H1 (cell line): ENCODE data around the gene MILR1. TPM values are rescaled to one million over a fixed set of nuclear protein-coding genes. Genes with fewer than 3 reads are reported as not detected.

ENCODE experiments used
- CTCF ChIA-PET: fragments of 300-600 bp; sonication (Branson Sonifier 250); formaldehyde crosslinking; loops from one replicate; lab custom pipeline; 2021; ENCODE audit not compliant: partially characterized antibody; lab: Charles Lee
- POLR2A ChIA-PET: fragments of 300-600 bp; sonication (Branson Sonifier 250); formaldehyde crosslinking; loops from one replicate; lab custom pipeline; 2021; ENCODE audit warnings: inconsistent platforms; ENCODE audit not compliant: partially characterized antibody; lab: Charles Lee
- DNase-seq, 2 experiments: peaks; one replicate each; pipeline versions ENCODE4 v3.0.0 to v3.0.0-alpha.2; 2010 to 2022; ENCODE audit warnings: low spot score in 2 of 2, low read depth in 1 of 2, mixed read lengths in 1 of 2
- FAIRE-seq: peaks from 2 replicates; lab custom pipeline; 2011; peaks lifted over from hg19 to GRCh38; lab: Jason Lieb, UNC
- H2AFZ ChIP-seq: 2 replicates; pipeline ENCODE4 v1.8.1; 2012; ENCODE audit warnings: low read length, inconsistent platforms
- H2AK5ac ChIP-seq: 2 replicates; pipeline ENCODE4 v1.6.1; 2013; ENCODE audit warnings: low read depth, low read length
- H2BK120ac ChIP-seq: replicated peaks from 2 replicates; pipeline ENCODE3; 2013; ENCODE audit warnings: low read depth, low read length, inconsistent platforms
- H2BK12ac ChIP-seq: 2 replicates; pipeline ENCODE4 v1.6.1; 2013; ENCODE audit warnings: low read depth, low read length
- H2BK15ac ChIP-seq: 2 replicates; pipeline ENCODE4 v1.6.1; 2013; ENCODE audit warnings: low read length
- H2BK20ac ChIP-seq: 2 replicates; pipeline ENCODE4 v1.6.1; 2013; ENCODE audit warnings: low read length
- H2BK5ac ChIP-seq: 2 replicates; pipeline ENCODE4 v1.6.1; 2013; ENCODE audit warnings: low read depth, low read length
- H3K14ac ChIP-seq: 2 replicates; pipeline ENCODE4 v1.6.1; 2013; ENCODE audit warnings: inconsistent platforms; ENCODE audit not compliant: insufficient read length
- H3K18ac ChIP-seq: 2 replicates; pipeline ENCODE4 v1.6.1; 2013; ENCODE audit warnings: low read length; ENCODE audit errors: extremely low read depth
- H3K23ac ChIP-seq: 2 replicates; pipeline ENCODE4 v1.6.1; 2013; ENCODE audit warnings: inconsistent platforms; ENCODE audit not compliant: insufficient read length
- H3K23me2 ChIP-seq: 2 replicates; pipeline ENCODE4 v1.6.1; 2013; ENCODE audit warnings: low read depth, low read length
- H3K27ac ChIP-seq: 2 replicates; pipeline ENCODE4 v1.6.1; 2011; ENCODE audit warnings: low read depth, low read length, inconsistent platforms
- H3K27me3 ChIP-seq, 4 experiments: replicated peaks in 1 of 4; 1 replicate in 1 of 4; 2 replicates in 3 of 4; pipeline versions ENCODE4 v1.6.1 to v1.8.1; 2011 to 2013; ENCODE audit warnings: low read length in 3 of 4, mild to moderate bottlenecking in 3 of 4, inconsistent platforms in 2 of 4, mixed read lengths in 2 of 4, moderate library complexity in 1 of 4; ENCODE audit not compliant: control insufficient read depth in 3 of 4, insufficient read depth in 3 of 4; ENCODE audit errors: extremely low read depth in 1 of 4
- H3K36me3 ChIP-seq, 4 experiments: 2 replicates each; pipeline versions ENCODE4 v1.6.1 to v1.8.1; 2011 to 2013; ENCODE audit warnings: mild to moderate bottlenecking in 4 of 4, low read length in 3 of 4, moderate library complexity in 2 of 4, control low read depth in 1 of 4, inconsistent platforms in 1 of 4; ENCODE audit not compliant: insufficient read depth in 4 of 4, control insufficient read depth in 2 of 4
- H3K4ac ChIP-seq: replicated peaks from 2 replicates; pipeline ENCODE3; 2013; ENCODE audit warnings: low read length, low read depth, mixed read lengths, inconsistent platforms; ENCODE audit not compliant: insufficient read length
- H3K4me1 ChIP-seq, 4 experiments: replicated peaks in 1 of 4; 1 replicate in 1 of 4; 2 replicates in 3 of 4; pipeline versions ENCODE4 v1.6.1 to v1.8.1; 2011 to 2013; ENCODE audit warnings: low read length in 3 of 4, inconsistent platforms in 2 of 4, mixed read lengths in 1 of 4; ENCODE audit not compliant: insufficient read depth in 4 of 4, control insufficient read depth in 3 of 4
- H3K4me2 ChIP-seq, 2 experiments: 2 replicates each; pipeline versions ENCODE4 v1.6.1 to v1.8.1; 2011 to 2013; ENCODE audit warnings: low read depth in 2 of 2, low read length in 2 of 2, control low read depth in 1 of 2, inconsistent platforms in 1 of 2, mild to moderate bottlenecking in 1 of 2; ENCODE audit not compliant: insufficient read depth in 1 of 2
- H3K4me3 ChIP-seq, 4 experiments: fragments of 200-600, 300-600 bp in 1 of 4; sonication (generic), shearing (Covaris generic), sonication (Bioruptor Twin) in 1 of 4; 2 replicates each; pipeline versions ENCODE4 v1.5.1 to v1.8.1; 2011 to 2016; ENCODE audit warnings: low read length in 4 of 4, low read depth in 3 of 4, control low read depth in 2 of 4, inconsistent platforms in 2 of 4, mild to moderate bottlenecking in 2 of 4, mixed read lengths in 1 of 4, moderate library complexity in 1 of 4; ENCODE audit not compliant: insufficient read depth in 2 of 4; ENCODE audit errors: extremely low read depth in 1 of 4
- H3K56ac ChIP-seq: replicated peaks from 2 replicates; pipeline ENCODE3; 2013; ENCODE audit warnings: low read depth, mild to moderate bottlenecking, mixed read lengths, low read length, inconsistent platforms; ENCODE audit not compliant: insufficient read length
- H3K79me1 ChIP-seq: 2 replicates; pipeline ENCODE4 v1.6.1; 2013; ENCODE audit warnings: low read depth, low read length, control low read depth
- H3K79me2 ChIP-seq, 2 experiments: 2 replicates each; pipeline versions ENCODE4 v1.6.1 to v1.8.1; 2012 to 2013; ENCODE audit warnings: low read length in 2 of 2, mild to moderate bottlenecking in 2 of 2, inconsistent platforms in 1 of 2; ENCODE audit not compliant: insufficient read depth in 2 of 2, control insufficient read depth in 1 of 2
- H3K9ac ChIP-seq, 4 experiments: replicated peaks in 1 of 4; 1 replicate in 1 of 4; 2 replicates in 3 of 4; pipeline versions ENCODE4 v1.6.1 to v1.8.1; 2011 to 2013; ENCODE audit warnings: low read depth in 3 of 4, low read length in 3 of 4, control low read depth in 2 of 4, mild to moderate bottlenecking in 2 of 4, moderate library complexity in 2 of 4, inconsistent platforms in 1 of 4; ENCODE audit errors: extremely low read depth in 1 of 4
- H3K9me3 ChIP-seq, 2 experiments: 2 replicates each; pipeline versions ENCODE4 v1.6.1 to v1.8.1; 2012 to 2013; ENCODE audit warnings: mild to moderate bottlenecking in 2 of 2, moderate library complexity in 2 of 2, control low read depth in 1 of 2, inconsistent platforms in 1 of 2, low read depth in 1 of 2, low read length in 1 of 2, mixed read lengths in 1 of 2; ENCODE audit not compliant: insufficient read depth in 2 of 2
- H4K20me1 ChIP-seq, 2 experiments: replicated peaks in 1 of 2; 2 replicates each; pipeline versions ENCODE3 to v1.8.1; 2011 to 2013; ENCODE audit warnings: inconsistent platforms in 2 of 2, low read length in 2 of 2, mild to moderate bottlenecking in 1 of 2; ENCODE audit not compliant: insufficient read depth in 2 of 2, control insufficient read depth in 1 of 2
- H4K5ac ChIP-seq: 2 replicates; pipeline ENCODE4 v1.6.1; 2013; ENCODE audit warnings: low read length, low read depth, mixed read lengths, inconsistent platforms; ENCODE audit not compliant: insufficient read length
- H4K8ac ChIP-seq: 2 replicates; pipeline ENCODE4 v1.8.0; 2013; ENCODE audit warnings: mild to moderate bottlenecking, moderate library complexity, low read length, inconsistent platforms; ENCODE audit not compliant: insufficient read depth; ENCODE audit errors: extremely low read depth
- H4K91ac ChIP-seq: replicated peaks from 2 replicates; pipeline ENCODE3; 2013; ENCODE audit warnings: low read length, mixed read lengths, inconsistent platforms; ENCODE audit not compliant: insufficient read length
- ASH2L ChIP-seq: fragments of 200-600, 300-600 bp; sonication (generic); IDR thresholded peaks from one replicate; pipeline ENCODE4 v1.7.1; 2017; ENCODE audit warnings: low read length
- CBX8 ChIP-seq: fragments of 300-800, 300-1000 bp; sonication (generic); IDR thresholded peaks from 2 replicates; pipeline ENCODE4 v1.7.1; 2016; ENCODE audit warnings: low read depth, low read length, borderline replicate concordance
- CREB1 ChIP-seq: IDR thresholded peaks from 2 replicates; pipeline ENCODE4 v1.6.1; 2012; ENCODE audit warnings: inconsistent platforms
- CTBP2 ChIP-seq: IDR thresholded peaks from 2 replicates; pipeline ENCODE4 v1.7.0; 2011; ENCODE audit warnings: borderline replicate concordance, mild to moderate bottlenecking, moderate library complexity, mixed read lengths, low read length; ENCODE audit not compliant: insufficient read depth, insufficient read length
- NRF1 ChIP-seq: IDR thresholded peaks from 2 replicates; pipeline ENCODE4 v1.6.1; 2011; ENCODE audit warnings: mild to moderate bottlenecking, low read depth, low read length, improper control_type of control experiment
- POLR2A ChIP-seq, 2 experiments: IDR thresholded peaks; 1 replicate in 1 of 2; 2 replicates in 1 of 2; pipeline ENCODE4 v1.6.1; 2011; ENCODE audit warnings: low read depth in 2 of 2, low read length in 2 of 2, mild to moderate bottlenecking in 2 of 2; ENCODE audit errors: control extremely low read depth in 1 of 2
- SP1 ChIP-seq: IDR thresholded peaks from 2 replicates; pipeline ENCODE4 v1.6.1; 2011; ENCODE audit warnings: low read depth, low read length
- SP2 ChIP-seq: IDR thresholded peaks from 2 replicates; pipeline ENCODE4 v1.6.1; 2012; ENCODE audit warnings: mild to moderate bottlenecking, low read length, inconsistent platforms
- SP4 ChIP-seq: IDR thresholded peaks from 2 replicates; pipeline ENCODE4 v1.6.1; 2012; ENCODE audit warnings: low read length, inconsistent platforms
- SRF ChIP-seq: IDR thresholded peaks from 2 replicates; pipeline ENCODE4 v1.6.1; 2011; ENCODE audit warnings: mild to moderate bottlenecking, low read depth, low read length, moderate library complexity
- SUZ12 ChIP-seq: fragments of 200-600 bp; sonication (generic); IDR thresholded peaks from 2 replicates; pipeline ENCODE4 v1.6.1; 2012; ENCODE audit warnings: mild to moderate bottlenecking, inconsistent platforms, low read length, moderate library complexity, mixed read lengths
- TEAD4 ChIP-seq: IDR thresholded peaks from 2 replicates; pipeline ENCODE4 v1.6.1; 2012; ENCODE audit warnings: low read depth, low read length, inconsistent platforms, mixed read lengths
- WGBS, 2 experiments: shearing (Covaris generic) in 1 of 2; methylation state at CpG; one replicate each; pipeline versions ENCODE4 v1.1.6 to v1.1.7; 2013 to 2015; ENCODE audit warnings: low lambda C conversion rate in 2 of 2, mixed read lengths in 2 of 2, inconsistent platforms in 1 of 2, low coverage in 1 of 2, missing lambda C conversion rate in 1 of 2; ENCODE audit not compliant: insufficient replicate concordance in 2 of 2, insufficient coverage in 1 of 2, insufficient read length in 1 of 2; ENCODE audit errors: extremely low coverage in 1 of 2, missing lambda C conversion rate in 1 of 2; 5-methylcytosine and 5-hydroxymethylcytosine counted together
- polyA plus RNA-seq, 7 experiments: library from polyadenylated mRNA; depleted of rRNA in 3 of 7; stranded (reverse) in 5 of 7; unstranded in 2 of 7; fragments of >200 nt in 5 of 7; fragments of 200-250 nt in 2 of 7; gene quantifications; 1 replicate in 5 of 7; 2 replicates in 1 of 7; 4 replicates in 1 of 7; pipeline versions ENCODE4 v1.2.1 to v1.2.3, GENCODE V29; 2011 to 2013; ENCODE audit warnings: missing spikeins in 2 of 7, mixed read lengths in 2 of 7
- total RNA-seq: library from RNA; stranded (reverse); fragmentation: NEBNext Ultra II Directional; extraction: Animal tissue kit (Norgen Biotek cat#: 25700); gene quantifications from 2 replicates; pipeline ENCODE4 v1.2.1, GENCODE V29; 2021
- TF ChIP-seq, protein P1 (sequence below): IDR thresholded peaks from 2 replicates; pipeline ENCODE4 v1.6.1; 2012; ENCODE audit warnings: inconsistent platforms

The MILR1 gene
- total and polyA plus RNA-seq, 2 of the 8 experiments (the other 6 are each of a cell fraction or from before 2014, with no cell fraction given) = not detected

GRCh38 chr17:64470625-64471024, 21.7 kb downstream of the MILR1 start:
- POLR2A ChIA-PET = interaction anchor here (0.8 to 1.4 kb wide), 2 partner anchors 12 to 13 kb away, joined by 3 read pairs; no protein-coding TSS in a partner anchor

More at GRCh38 chr17:64470625-64471024, 21.7 kb downstream of the MILR1 start:
- H3K23ac ChIP-seq = no peak overlapping the region
- no peak overlapping the region for H2AK5ac ChIP-seq
- H3K23me2 ChIP-seq = no peaks in the 10 kb centered on the region
- no peak overlapping the region for H3K4me2 ChIP-seq
- no peaks in the 10 kb centered on the region for H3K9me3 ChIP-seq
- TF ChIP-seq ASH2L (no peak), SRF (no peak), SUZ12 (no peak), NRF1 (no peak), SP4 (no peak), CBX8 (no peak), SP1 (no peak), POLR2A (IDR thresholded peaks at IDR 0.05; ENCODE audit: control extremely low read depth in 1 of 2, low read depth in 2 of 2, low read length in 2 of 2) (no peak), CREB1 (no peak), SP2 (no peak), TEAD4 (no peak), CTBP2 (no peak)
- TF ChIP-seq, protein P1, sequence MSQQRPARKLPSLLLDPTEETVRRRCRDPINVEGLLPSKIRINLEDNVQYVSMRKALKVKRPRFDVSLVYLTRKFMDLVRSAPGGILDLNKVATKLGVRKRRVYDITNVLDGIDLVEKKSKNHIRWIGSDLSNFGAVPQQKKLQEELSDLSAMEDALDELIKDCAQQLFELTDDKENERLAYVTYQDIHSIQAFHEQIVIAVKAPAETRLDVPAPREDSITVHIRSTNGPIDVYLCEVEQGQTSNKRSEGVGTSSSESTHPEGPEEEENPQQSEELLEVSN = no peak
- no peak overlapping the region for H3K18ac ChIP-seq
- no peaks in the 10 kb centered on the region for H4K20me1 ChIP-seq
- H2BK15ac ChIP-seq = peak overlapping the region; percentile 9; the same call in 1 of the 2 replicates
- CTCF ChIA-PET = interaction anchor here (1.0 to 1.9 kb wide), 2 partner anchors 21 to 52 kb away, joined by 3 to 12 read pairs; no protein-coding TSS in a partner anchor
- H3K4ac ChIP-seq = no peak overlapping the region
- H3K79me2 ChIP-seq = no peaks in the 10 kb centered on the region
- no peak overlapping the region for H2BK120ac ChIP-seq
- H3K14ac ChIP-seq = no peak overlapping the region
- H3K27ac ChIP-seq = no peak overlapping the region
- H3K4me3 ChIP-seq = no peak overlapping the region
- peaks cover 0 to 5% (median 0%) of the 10 kb centered on the region in 4 experiments; a peak in 3 of 7 replicates for H3K4me1 ChIP-seq
- no peak overlapping the region for H3K56ac ChIP-seq
- H2BK5ac ChIP-seq = no peak overlapping the region
- H2BK12ac ChIP-seq = no peak overlapping the region
- H2BK20ac ChIP-seq = no peak overlapping the region
- no peak overlapping the region for H4K8ac ChIP-seq
- no peak for DNase-seq
- H2AFZ ChIP-seq = no peak overlapping the region
- no peaks in the 10 kb centered on the region for H3K36me3 ChIP-seq
- H4K91ac ChIP-seq = no peak overlapping the region
- H3K27me3 ChIP-seq = no peaks in the 10 kb centered on the region
- H4K5ac ChIP-seq = no peak overlapping the region
- WGBS, 2 experiments = 67% methylated on average over 4 of the region's 4 CpGs; no CpG with 5 or more reads in 1 of the 2 experiments
- no peak for FAIRE-seq
- H3K9ac ChIP-seq = no peak overlapping the region
- no peaks in the 10 kb centered on the region for H3K79me1 ChIP-seq
